ENCODE results near the gene KLK1.

KLK1 gene

GRCh38 chr19:50823389-50824042, at the start of gene KLK1:
Gene KLK1 (minus strand): TSS chr19:50823787. CDS start chr19:50823748, 39 bp downstream.
- no peak for DNase-seq

GRCh38 chr19:50873056-50873455, 49.5 kb upstream of the KLK1 start, which contains the start of gene KLK2:
Gene KLK2 (plus strand): TSS chr19:50873439. CDS start chr19:50873474, 35 bp downstream.
- no peak for DNase-seq

GRCh38 chr19:50870417-50871089, 47.0 kb upstream of the KLK1 start:
- no peak for DNase-seq

GRCh38 chr19:50869479-50869878, 45.9 kb upstream of the KLK1 start:
- no peak for DNase-seq

GRCh38 chr19:50861496-50862286, 38.1 kb upstream of the KLK1 start:
- no peak for DNase-seq

GRCh38 chr19:50861010-50861409, 37.4 kb upstream of the KLK1 start:
- no peak for DNase-seq

- DNase-seq: no peak
These were observed 36.3 kb upstream of the KLK1 start for GRCh38 chr19:50859849-50860248.

- peak; percentile 80 for DNase-seq
These were observed 35.3 kb upstream of the KLK1 start for GRCh38 chr19:50858886-50859285.

GRCh38 chr19:50857366-50857765, 33.8 kb upstream of the KLK1 start:
- no peak for DNase-seq

GRCh38 chr19:50854636-50855410, 31.2 kb upstream of the KLK1 start, which contains the start of gene KLK3:
Gene KLK3 (plus strand): TSS chr19:50854915. CDS start chr19:50854956, 41 bp downstream.
- DNase-seq: no peak

- no peak for DNase-seq
These were observed 28.0 kb upstream of the KLK1 start for GRCh38 chr19:50851620-50852019.

GRCh38 chr19:50850738-50851137, 27.2 kb upstream of the KLK1 start:
- no peak for DNase-seq

GRCh38 chr19:50844296-50844935, 20.8 kb upstream of the KLK1 start:
- peak; percentile 78 for DNase-seq

GRCh38 chr19:50843701-50844221, 20.2 kb upstream of the KLK1 start:
- DNase-seq: no peak

GRCh38 chr19:50843205-50843604, 19.6 kb upstream of the KLK1 start:
- DNase-seq: no peak

- DNase-seq: no peak
These were observed 18.5 kb upstream of the KLK1 start for GRCh38 chr19:50842130-50842529.

GRCh38 chr19:50839712-50840655, 16.4 kb upstream of the KLK1 start:
- no peak for DNase-seq

GRCh38 chr19:50838239-50838638, 14.7 kb upstream of the KLK1 start:
- DNase-seq: peak; percentile 9

GRCh38 chr19:50837300-50837699, 13.7 kb upstream of the KLK1 start:
- DNase-seq: peak; percentile 80

- no peak for DNase-seq
These were observed 13.1 kb upstream of the KLK1 start for GRCh38 chr19:50836543-50837195.
